SU-DHL-6 (cell line): ENCODE results near the gene MNAT1.

Experiments
- CTCF ChIP-seq: fragments of 200-600 bp; sonication (generic); IDR thresholded peaks from one replicate; pipeline ENCODE4 v1.5.1; 2017; ENCODE audit warnings: antibody characterized with exemption, mild to moderate bottlenecking, low read length, moderate library complexity; ENCODE audit not compliant: insufficient read depth, poor library complexity, severe bottlenecking
- EZH2phosphoT487 ChIP-seq: fragments of 200-600 bp; sonication (generic), shearing (Covaris generic); conservative IDR thresholded peaks from 2 replicates; pipeline ENCODE4 v1.6.1; 2018; ENCODE audit warnings: mild to moderate bottlenecking, antibody characterized with exemption, low read length, moderate library complexity, mixed read lengths

GRCh38 chr14:60861545-60862140 lies 127.1 kb downstream of the MNAT1 start:
- TF ChIP-seq CTCF (no peak), EZH2phosphoT487 (no peak)
